Ascending aorta (tissue), 2 donors: ENCODE results near the gene CAMK2A. TPM values are rescaled to one million over a fixed set of nuclear protein-coding genes. Genes with fewer than 3 reads are reported as not detected.
A peak's percentile ranks its signal among the peaks of the same experiment; 100 is the strongest.

ENCODE experiments used
- DNase-seq, 2 donors: peaks; one replicate each; pipeline ENCODE4 v3.0.0-alpha.2; 2019; ENCODE audit warnings: low spot score in 2 of 2
- H3K27ac ChIP-seq, 2 donors: fragments of 200-600 bp; sonication (generic); one replicate each; pipeline ENCODE4 v1.5.1; 2016 to 2017; ENCODE audit warnings: mild to moderate bottlenecking in 1 of 2
- H3K27me3 ChIP-seq: fragments of 200-600 bp; sonication (generic); one replicate; pipeline ENCODE4 v1.5.1; 2017
- H3K36me3 ChIP-seq, 2 donors: fragments of 200-600 bp; sonication (generic); one replicate each; pipeline ENCODE4 v1.5.1; 2016
- H3K4me1 ChIP-seq, 2 donors: fragments of 200-600 bp; sonication (generic); one replicate each; pipeline ENCODE4 v1.5.1; 2016 to 2017; ENCODE audit warnings: mild to moderate bottlenecking in 1 of 2
- H3K4me3 ChIP-seq, 2 donors: fragments of 200-600 bp; sonication (generic); one replicate each; pipeline ENCODE4 v1.5.1; 2016 to 2017; ENCODE audit warnings: mild to moderate bottlenecking in 1 of 2
- H3K9me3 ChIP-seq, 2 donors: fragments of 200-600 bp; sonication (generic); one replicate each; pipeline ENCODE4 v1.5.1; 2016
- CTCF ChIP-seq, 3 experiments: fragments of 200-600 bp in 2 of 3; fragments of 450-650 bp in 1 of 3; sonication (generic) in 2 of 3; IDR thresholded peaks; one replicate each; pipeline ENCODE4 v1.5.1; 2016 to 2019; ENCODE audit warnings: antibody characterized with exemption in 3 of 3, mild to moderate bottlenecking in 1 of 3, moderate library complexity in 1 of 3
- intact Hi-C: fragments of 100-400 bp; cut with DNase I; formaldehyde crosslinking; loops from one replicate; pipeline ENCODE4 v1.15.1; 2023
- total RNA-seq: library from RNA; depleted of rRNA; stranded (reverse); fragments of >200 nt; gene quantifications from one replicate; pipeline ENCODE4 v1.1.0, GENCODE V29; 2016

Gene CAMK2A
- total RNA-seq, 1 donor from 2014 or later = not detected

GRCh38 chr5:150320044-150320613 lies 30.6 kb upstream of the CAMK2A start:
- no peak for TF ChIP-seq CTCF (IDR thresholded peaks at IDR 0.05)
- H3K36me3 ChIP-seq = no peaks in the 10 kb centered on the region
- H3K27me3 ChIP-seq = no peaks in the 10 kb centered on the region
- H3K4me1 ChIP-seq = no peaks in the 10 kb centered on the region
- peak in 1 of 2 donors; percentile 77 for DNase-seq
- H3K4me3 ChIP-seq = no peak overlapping the region
- H3K9me3 ChIP-seq = no peaks in the 10 kb centered on the region
- intact Hi-C loops = no loop called here
- H3K27ac ChIP-seq = no peak overlapping the region

GRCh38 chr5:150319484-150319790 lies 29.9 kb upstream of the CAMK2A start:
- no peak overlapping the region for H3K4me3 ChIP-seq
- H3K9me3 ChIP-seq = no peaks in the 10 kb centered on the region
- H3K36me3 ChIP-seq = no peaks in the 10 kb centered on the region
- no peak for TF ChIP-seq CTCF (IDR thresholded peaks at IDR 0.05)
- H3K27ac ChIP-seq = no peak overlapping the region
- DNase-seq = no peak
- no peaks in the 10 kb centered on the region for H3K4me1 ChIP-seq
- intact Hi-C loops = no loop called here
- no peaks in the 10 kb centered on the region for H3K27me3 ChIP-seq

- Histone ChIP-seq H3K36me3 (no peaks in the 10 kb centered on the region), H3K4me1 (no peaks in the 10 kb centered on the region), H3K9me3 (no peaks in the 10 kb centered on the region), H3K4me3 (no peak overlapping the region), H3K27me3 (no peaks in the 10 kb centered on the region), H3K27ac (no peak overlapping the region)
- DNase-seq = no peak
- no peak for TF ChIP-seq CTCF (IDR thresholded peaks at IDR 0.05)
- intact Hi-C loops = no loop called here
Observed at GRCh38 chr5:150318613-150319483, 29.3 kb upstream of the CAMK2A start.

- intact Hi-C loops = no loop called here
- no peaks in the 10 kb centered on the region for H3K36me3 ChIP-seq
- H3K4me1 ChIP-seq = no peaks in the 10 kb centered on the region
- no peak overlapping the region for H3K27ac ChIP-seq
- no peak for DNase-seq
- no peak overlapping the region for H3K4me3 ChIP-seq
- H3K27me3 ChIP-seq = no peaks in the 10 kb centered on the region
- TF ChIP-seq CTCF (IDR thresholded peaks at IDR 0.05) = no peak
- H3K9me3 ChIP-seq = no peaks in the 10 kb centered on the region
Observed at GRCh38 chr5:150317048-150318003, 27.8 kb upstream of the CAMK2A start.

GRCh38 chr5:150316320-150316719 lies 26.7 kb upstream of the CAMK2A start:
- Histone ChIP-seq H3K4me1 (no peaks in the 10 kb centered on the region), H3K27me3 (no peaks in the 10 kb centered on the region), H3K9me3 (no peaks in the 10 kb centered on the region), H3K4me3 (no peak overlapping the region), H3K36me3 (no peaks in the 10 kb centered on the region), H3K27ac (no peak overlapping the region)
- no peak for TF ChIP-seq CTCF (IDR thresholded peaks at IDR 0.05)
- DNase-seq = no peak
- intact Hi-C loops = no loop called here
